Airway epithelial cell (primary cell): ENCODE data around the gene CXCR4. TPM values are rescaled to one million over a fixed set of nuclear protein-coding genes. Genes with fewer than 3 reads are reported as not detected.

Experiments
- total RNA-seq: library from RNA; depleted of rRNA; stranded (reverse); fragments of >200 nt; gene quantifications from 2 replicates; pipeline ENCODE4 v1.2.3, GENCODE V29; 2015

The CXCR4 gene
- total RNA-seq: not detected in 2 replicates

GRCh38 chr2:136117909-136118818, at the start of gene CXCR4:
CXCR4 (minus strand) TSS chr2:136118149; CDS start chr2:136118060, 89 bp downstream.

Other genes starting within 250 kb of the CXCR4 start
- gene MCM6, start 241.7 kb downstream of the CXCR4 start, total RNA-seq: 22.5 and 33.1 TPM in 2 replicates
- 71.8 and 81.7 TPM in 2 replicates for gene DARS1, start 132.5 kb downstream of the CXCR4 start, total RNA-seq